Measurements from ENCODE around the gene DNAJC1. TPM values are rescaled to one million over a fixed set of nuclear protein-coding genes. Genes with fewer than 3 reads are reported as not detected.

Gene DNAJC1
- polyA plus RNA-seq, 2 of the 4 experiments (the other 2 are of a cell fraction) = 19.2 to 34.2 TPM

DNA sequence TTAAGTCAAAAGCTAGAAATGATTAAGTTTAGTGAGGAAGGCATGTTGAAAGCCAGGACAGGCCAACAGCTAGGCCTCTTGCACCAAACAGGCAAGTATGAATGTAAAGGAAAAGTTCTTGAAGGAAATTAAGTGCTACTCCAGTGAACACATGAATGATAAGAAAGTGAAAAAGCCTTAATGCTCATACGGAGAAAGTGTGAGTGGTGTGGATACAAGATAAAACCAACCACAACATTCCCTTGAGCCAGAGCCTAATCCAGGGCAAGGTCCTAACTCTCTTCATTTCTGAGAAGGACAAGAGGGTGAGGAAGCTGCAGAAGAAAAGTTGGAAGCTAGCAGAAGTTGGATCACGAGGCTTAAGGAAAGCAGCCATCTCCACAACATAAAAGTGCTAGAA, 53.0 kb downstream of the DNAJC1 start:
- peaks cover 18% of the 10 kb centered on the region for H3K4me1 ChIP-seq
- 93% methylated on average over 2 of the region's 2 CpGs for WGBS (ENCODE audit: missing lambda C conversion rate)
- no peaks in the 10 kb centered on the region for H3K9me3 ChIP-seq
- FAIRE-seq (no peak), DNase-seq (ENCODE audit: low read depth in 1 of 2, low spot score in 1 of 2) (no peak), ATAC-seq (no peak)
- 0 out of 6 replicates have a peak overlapping the region, but pooled peaks of 1 of the 2 experiments have one; percentile 14 for H3K27ac ChIP-seq
- CTCF ChIA-PET = no interaction called here
- POLR2A ChIA-PET = no interaction called here
- no peak overlapping the region for H3K4me3 ChIP-seq
- no peak overlapping the region for H3K4me2 ChIP-seq
- no peak for TF ChIP-seq ESRRA (IDR thresholded peaks at IDR 0.05; ENCODE audit: borderline replicate concordance, low read length)
- TF ChIP-seq RCOR1 (IDR thresholded peaks at IDR 0.05; ENCODE audit: low read depth, low read length) = no peak
- TF ChIP-seq, protein P1, sequence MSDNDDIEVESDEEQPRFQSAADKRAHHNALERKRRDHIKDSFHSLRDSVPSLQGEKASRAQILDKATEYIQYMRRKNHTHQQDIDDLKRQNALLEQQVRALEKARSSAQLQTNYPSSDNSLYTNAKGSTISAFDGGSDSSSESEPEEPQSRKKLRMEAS (IDR thresholded peaks at IDR 0.05) = no peak
- TF ChIP-seq FOSL2 (IDR thresholded peaks at IDR 0.05) = no peak
- TF ChIP-seq FOSL2 (CRISPR knock-in tag; IDR thresholded peaks at IDR 0.05) = no peak
- no peak for TF ChIP-seq TFCP2L1 (CRISPR knock-in tag; IDR thresholded peaks at IDR 0.05)
- no peak for TF ChIP-seq HOXB5 (CRISPR knock-in tag; IDR thresholded peaks at IDR 0.05)
- TF ChIP-seq CHD4 (IDR thresholded peaks at IDR 0.05; ENCODE audit: borderline replicate concordance) = no peak
- TF ChIP-seq, protein P2, sequence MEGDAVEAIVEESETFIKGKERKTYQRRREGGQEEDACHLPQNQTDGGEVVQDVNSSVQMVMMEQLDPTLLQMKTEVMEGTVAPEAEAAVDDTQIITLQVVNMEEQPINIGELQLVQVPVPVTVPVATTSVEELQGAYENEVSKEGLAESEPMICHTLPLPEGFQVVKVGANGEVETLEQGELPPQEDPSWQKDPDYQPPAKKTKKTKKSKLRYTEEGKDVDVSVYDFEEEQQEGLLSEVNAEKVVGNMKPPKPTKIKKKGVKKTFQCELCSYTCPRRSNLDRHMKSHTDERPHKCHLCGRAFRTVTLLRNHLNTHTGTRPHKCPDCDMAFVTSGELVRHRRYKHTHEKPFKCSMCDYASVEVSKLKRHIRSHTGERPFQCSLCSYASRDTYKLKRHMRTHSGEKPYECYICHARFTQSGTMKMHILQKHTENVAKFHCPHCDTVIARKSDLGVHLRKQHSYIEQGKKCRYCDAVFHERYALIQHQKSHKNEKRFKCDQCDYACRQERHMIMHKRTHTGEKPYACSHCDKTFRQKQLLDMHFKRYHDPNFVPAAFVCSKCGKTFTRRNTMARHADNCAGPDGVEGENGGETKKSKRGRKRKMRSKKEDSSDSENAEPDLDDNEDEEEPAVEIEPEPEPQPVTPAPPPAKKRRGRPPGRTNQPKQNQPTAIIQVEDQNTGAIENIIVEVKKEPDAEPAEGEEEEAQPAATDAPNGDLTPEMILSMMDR (IDR thresholded peaks at IDR 0.05) = no peak
- no peak for TF ChIP-seq CEBPB (IDR thresholded peaks at IDR 0.05)
- no peak for TF ChIP-seq EP300 (IDR thresholded peaks at IDR 0.05)
- no peak for TF ChIP-seq POLR2A (IDR thresholded peaks at IDR 0.05; ENCODE audit: low read length)
- TF ChIP-seq, protein P3, sequence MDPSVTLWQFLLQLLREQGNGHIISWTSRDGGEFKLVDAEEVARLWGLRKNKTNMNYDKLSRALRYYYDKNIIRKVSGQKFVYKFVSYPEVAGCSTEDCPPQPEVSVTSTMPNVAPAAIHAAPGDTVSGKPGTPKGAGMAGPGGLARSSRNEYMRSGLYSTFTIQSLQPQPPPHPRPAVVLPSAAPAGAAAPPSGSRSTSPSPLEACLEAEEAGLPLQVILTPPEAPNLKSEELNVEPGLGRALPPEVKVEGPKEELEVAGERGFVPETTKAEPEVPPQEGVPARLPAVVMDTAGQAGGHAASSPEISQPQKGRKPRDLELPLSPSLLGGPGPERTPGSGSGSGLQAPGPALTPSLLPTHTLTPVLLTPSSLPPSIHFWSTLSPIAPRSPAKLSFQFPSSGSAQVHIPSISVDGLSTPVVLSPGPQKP (IDR thresholded peaks at IDR 0.05; ENCODE audit: low read depth, low read length) = no peak

DNA sequence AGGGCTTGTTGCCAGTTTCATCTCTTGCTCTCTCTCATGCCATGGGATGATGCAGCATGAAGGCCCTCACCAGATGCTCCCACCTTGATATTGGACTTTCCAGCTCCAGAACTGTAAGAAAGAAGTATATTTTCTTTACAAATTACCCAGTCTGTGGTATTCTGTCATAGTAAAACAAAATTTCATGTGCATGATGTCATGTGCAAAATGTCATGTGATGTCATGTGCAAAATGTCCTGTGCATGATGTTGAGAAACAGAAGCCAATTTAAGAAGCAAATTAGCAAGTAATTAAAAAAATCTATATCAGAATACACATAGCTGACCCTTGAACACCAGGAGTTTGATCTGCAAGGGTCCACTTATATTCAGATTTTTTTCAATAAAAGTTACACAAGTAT, 56.6 kb downstream of the DNAJC1 start:
- no peak overlapping the region for H3K4me3 ChIP-seq
- ATAC-seq = no peak
- DNase-seq (ENCODE audit: low read depth in 1 of 2, low spot score in 1 of 2) = no peak
- H3K4me2 ChIP-seq = no peak overlapping the region
- H3K9me3 ChIP-seq = no peaks in the 10 kb centered on the region
- no peak overlapping the region for H3K27ac ChIP-seq
- POLR2A ChIA-PET = no interaction called here
- no peak for FAIRE-seq
- CTCF ChIA-PET = interaction anchor here (0.6 to 1.6 kb wide), 2 partner anchors 80 to 677 kb away, joined by 3 read pairs; no protein-coding TSS in a partner anchor
- TF ChIP-seq FOXS1 (CRISPR knock-in tag; IDR thresholded peaks at IDR 0.05) = no peak
- no peak for TF ChIP-seq RARB (CRISPR knock-in tag; IDR thresholded peaks at IDR 0.05)
- TF ChIP-seq, protein P4, sequence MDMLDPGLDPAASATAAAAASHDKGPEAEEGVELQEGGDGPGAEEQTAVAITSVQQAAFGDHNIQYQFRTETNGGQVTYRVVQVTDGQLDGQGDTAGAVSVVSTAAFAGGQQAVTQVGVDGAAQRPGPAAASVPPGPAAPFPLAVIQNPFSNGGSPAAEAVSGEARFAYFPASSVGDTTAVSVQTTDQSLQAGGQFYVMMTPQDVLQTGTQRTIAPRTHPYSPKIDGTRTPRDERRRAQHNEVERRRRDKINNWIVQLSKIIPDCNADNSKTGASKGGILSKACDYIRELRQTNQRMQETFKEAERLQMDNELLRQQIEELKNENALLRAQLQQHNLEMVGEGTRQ (IDR thresholded peaks at IDR 0.05) = no peak
- TF ChIP-seq, protein P2 (IDR thresholded peaks at IDR 0.05) = no peak
- TF ChIP-seq, protein P5, sequence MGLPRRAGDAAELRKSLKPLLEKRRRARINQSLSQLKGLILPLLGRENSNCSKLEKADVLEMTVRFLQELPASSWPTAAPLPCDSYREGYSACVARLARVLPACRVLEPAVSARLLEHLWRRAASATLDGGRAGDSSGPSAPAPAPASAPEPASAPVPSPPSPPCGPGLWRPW (IDR thresholded peaks at IDR 0.05) = no peak
- no peak for TF ChIP-seq MYC (IDR thresholded peaks at IDR 0.05; ENCODE audit: borderline replicate concordance, low read length)
- no peak for TF ChIP-seq HOXB13 (CRISPR knock-in tag; IDR thresholded peaks at IDR 0.05; ENCODE audit: low read depth)
- no peak for TF ChIP-seq POLR2AphosphoS2 (conservative IDR thresholded peaks at IDR 0.05; ENCODE audit: low read length)
- TF ChIP-seq HOXB5 (CRISPR knock-in tag; IDR thresholded peaks at IDR 0.05) = no peak
- no peak for TF ChIP-seq KDM5A (IDR thresholded peaks at IDR 0.05)
- TF ChIP-seq GATA3 (IDR thresholded peaks at IDR 0.05; ENCODE audit: borderline replicate concordance) = no peak
- TF ChIP-seq PHF8 (IDR thresholded peaks at IDR 0.05; ENCODE audit: borderline replicate concordance, low read depth) = no peak
- no peak for TF ChIP-seq ESRRA (IDR thresholded peaks at IDR 0.05; ENCODE audit: borderline replicate concordance, low read length)
- TF ChIP-seq, protein P6, sequence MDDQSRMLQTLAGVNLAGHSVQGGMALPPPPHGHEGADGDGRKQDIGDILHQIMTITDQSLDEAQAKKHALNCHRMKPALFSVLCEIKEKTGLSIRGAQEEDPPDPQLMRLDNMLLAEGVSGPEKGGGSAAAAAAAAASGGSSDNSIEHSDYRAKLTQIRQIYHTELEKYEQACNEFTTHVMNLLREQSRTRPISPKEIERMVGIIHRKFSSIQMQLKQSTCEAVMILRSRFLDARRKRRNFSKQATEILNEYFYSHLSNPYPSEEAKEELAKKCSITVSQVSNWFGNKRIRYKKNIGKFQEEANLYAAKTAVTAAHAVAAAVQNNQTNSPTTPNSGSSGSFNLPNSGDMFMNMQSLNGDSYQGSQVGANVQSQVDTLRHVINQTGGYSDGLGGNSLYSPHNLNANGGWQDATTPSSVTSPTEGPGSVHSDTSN (IDR thresholded peaks at IDR 0.05) = no peak
- no peak for TF ChIP-seq ZNF302 (CRISPR knock-in tag; IDR thresholded peaks at IDR 0.05)
- no peak for TF ChIP-seq CHD2 (IDR thresholded peaks at IDR 0.05; ENCODE audit: low read length, partially characterized antibody)
- TF ChIP-seq TP53 (CRISPR knock-in tag; IDR thresholded peaks at IDR 0.05) = no peak
- TF ChIP-seq, protein P7, sequence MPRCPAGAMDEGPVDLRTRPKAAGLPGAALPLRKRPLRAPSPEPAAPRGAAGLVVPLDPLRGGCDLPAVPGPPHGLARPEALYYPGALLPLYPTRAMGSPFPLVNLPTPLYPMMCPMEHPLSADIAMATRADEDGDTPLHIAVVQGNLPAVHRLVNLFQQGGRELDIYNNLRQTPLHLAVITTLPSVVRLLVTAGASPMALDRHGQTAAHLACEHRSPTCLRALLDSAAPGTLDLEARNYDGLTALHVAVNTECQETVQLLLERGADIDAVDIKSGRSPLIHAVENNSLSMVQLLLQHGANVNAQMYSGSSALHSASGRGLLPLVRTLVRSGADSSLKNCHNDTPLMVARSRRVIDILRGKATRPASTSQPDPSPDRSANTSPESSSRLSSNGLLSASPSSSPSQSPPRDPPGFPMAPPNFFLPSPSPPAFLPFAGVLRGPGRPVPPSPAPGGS (IDR thresholded peaks at IDR 0.05) = no peak
- TF ChIP-seq MAFK (IDR thresholded peaks at IDR 0.05; ENCODE audit: partially characterized antibody) = no peak
- peaks cover 8% of the 10 kb centered on the region for H3K4me1 ChIP-seq
